ENCODE data around the gene SLC44A2.

SLC44A2 gene

GRCh38 chr19:10601999-10602329 lies 23.4 kb upstream of the SLC44A2 start:
- no peak for TF ChIP-seq JUND (IDR thresholded peaks at IDR 0.05; ENCODE audit: low read depth)
- in situ Hi-C loops (cut with HindIII; ENCODE audit: low pct_unique_long_range_greater_than_20kb, low sequenced_read_pairs), result no loop called here
- DNase-seq (ENCODE audit: low read depth in 1 of 2, low spot score in 1 of 2), result no peak

- no peak for TF ChIP-seq JUND (IDR thresholded peaks at IDR 0.05; ENCODE audit: low read depth)
- in situ Hi-C loops (cut with HindIII; ENCODE audit: low pct_unique_long_range_greater_than_20kb, low sequenced_read_pairs), result no loop called here
- DNase-seq (ENCODE audit: low read depth in 1 of 2, low spot score in 1 of 2), result peak; percentile 78 to 82
These were observed 22.8 kb upstream of the SLC44A2 start for GRCh38 chr19:10602330-10603083.

- peak in 1 of 2 experiments; percentile 75 for DNase-seq (ENCODE audit: low read depth in 1 of 2, low spot score in 1 of 2)
- in situ Hi-C loops (cut with HindIII; ENCODE audit: low pct_unique_long_range_greater_than_20kb, low sequenced_read_pairs), result no loop called here
- TF ChIP-seq JUND (IDR thresholded peaks at IDR 0.05; ENCODE audit: low read depth), result no peak
These were observed 22.1 kb upstream of the SLC44A2 start for GRCh38 chr19:10603084-10603872.

GRCh38 chr19:10603873-10604459 lies 21.4 kb upstream of the SLC44A2 start:
- TF ChIP-seq JUND (IDR thresholded peaks at IDR 0.05; ENCODE audit: low read depth), result no peak
- in situ Hi-C loops (cut with HindIII; ENCODE audit: low pct_unique_long_range_greater_than_20kb, low sequenced_read_pairs), result no loop called here
- peak in 1 of 2 experiments; percentile 75 for DNase-seq (ENCODE audit: low read depth in 1 of 2, low spot score in 1 of 2)

GRCh38 chr19:10604460-10604980 lies 20.8 kb upstream of the SLC44A2 start:
- peak; percentile 64 to 85 for DNase-seq (ENCODE audit: low read depth in 1 of 2, low spot score in 1 of 2)
- in situ Hi-C loops (cut with HindIII; ENCODE audit: low pct_unique_long_range_greater_than_20kb, low sequenced_read_pairs), result no loop called here
- no peak for TF ChIP-seq JUND (IDR thresholded peaks at IDR 0.05; ENCODE audit: low read depth)

GRCh38 chr19:10611907-10612306 lies 13.4 kb upstream of the SLC44A2 start:
- in situ Hi-C loops (cut with HindIII; ENCODE audit: low pct_unique_long_range_greater_than_20kb, low sequenced_read_pairs), result no loop called here
- no peak for DNase-seq (ENCODE audit: low read depth in 1 of 2, low spot score in 1 of 2)
- TF ChIP-seq JUND (IDR thresholded peaks at IDR 0.05; ENCODE audit: low read depth), result no peak

GRCh38 chr19:10612499-10613119 lies 12.7 kb upstream of the SLC44A2 start:
- in situ Hi-C loops (cut with HindIII; ENCODE audit: low pct_unique_long_range_greater_than_20kb, low sequenced_read_pairs), result no loop called here
- no peak for DNase-seq (ENCODE audit: low read depth in 1 of 2, low spot score in 1 of 2)

GRCh38 chr19:10615429-10616023 lies 9.8 kb upstream of the SLC44A2 start:
- TF ChIP-seq JUND (IDR thresholded peaks at IDR 0.05; ENCODE audit: low read depth), result no peak
- DNase-seq (ENCODE audit: low read depth in 1 of 2, low spot score in 1 of 2), result no peak
- in situ Hi-C loops (cut with HindIII; ENCODE audit: low pct_unique_long_range_greater_than_20kb, low sequenced_read_pairs), result no loop called here

More at GRCh38 chr19:10612499-10613119, 12.7 kb upstream of the SLC44A2 start:
- TF ChIP-seq JUND (IDR thresholded peaks at IDR 0.05; ENCODE audit: low read depth), result no peak

- in situ Hi-C loops (cut with HindIII; ENCODE audit: low pct_unique_long_range_greater_than_20kb, low sequenced_read_pairs), result no loop called here
- DNase-seq (ENCODE audit: low read depth in 1 of 2, low spot score in 1 of 2), result peak in 1 of 2 experiments; percentile 88
- no peak for TF ChIP-seq JUND (IDR thresholded peaks at IDR 0.05; ENCODE audit: low read depth)
These were observed 7.8 kb upstream of the SLC44A2 start for GRCh38 chr19:10617409-10618121.

GRCh38 chr19:10618846-10619245 lies 6.5 kb upstream of the SLC44A2 start:
- in situ Hi-C loops (cut with HindIII; ENCODE audit: low pct_unique_long_range_greater_than_20kb, low sequenced_read_pairs), result no loop called here
- no peak for DNase-seq (ENCODE audit: low read depth in 1 of 2, low spot score in 1 of 2)
- no peak for TF ChIP-seq JUND (IDR thresholded peaks at IDR 0.05; ENCODE audit: low read depth)

- DNase-seq (ENCODE audit: low read depth in 1 of 2, low spot score in 1 of 2), result no peak
- in situ Hi-C loops (cut with HindIII; ENCODE audit: low pct_unique_long_range_greater_than_20kb, low sequenced_read_pairs), result no loop called here
- TF ChIP-seq JUND (IDR thresholded peaks at IDR 0.05; ENCODE audit: low read depth), result no peak
These were observed 4.6 kb upstream of the SLC44A2 start for GRCh38 chr19:10620786-10621185.
